Panc1 (cell line): ENCODE data around the gene RASD2. TPM values are rescaled to one million over a fixed set of nuclear protein-coding genes. Genes with fewer than 3 reads are reported as not detected.
A peak's percentile ranks its signal among the peaks of the same experiment; 100 is the strongest.

Experiments
- ATAC-seq: fragments of 200-7000 bp; cut with Tn5 transposase; 2 replicates; pipeline ENCODE4 v1.9.1; 2020; ENCODE audit warnings: mild to moderate bottlenecking, moderate library complexity
- BruUV-seq: library from RNA; stranded (reverse); fragments of 400-500 nt; replicated peaks from 2 replicates; lab custom pipeline; 2021; lab: Mats Ljungman, UMichigan
- CTCF ChIA-PET: fragments of 300-600 bp; sonication (Branson Sonifier 250); formaldehyde crosslinking; loops from one replicate; lab custom pipeline; 2022; ENCODE audit warnings: antibody characterized with exemption; lab: Charles Lee
- POLR2A ChIA-PET: fragments of 300-600 bp; sonication (Branson Sonifier 250); formaldehyde crosslinking; loops from one replicate; lab custom pipeline; 2022; ENCODE audit warnings: antibody characterized with exemption; lab: Charles Lee
- DNase-seq: peaks from one replicate; pipeline ENCODE4 v3.0.0-alpha.2; 2010; ENCODE audit warnings: low read depth, low spot score
- H3K27ac ChIP-seq: 2 replicates; pipeline ENCODE4 v1.5.1; 2011; ENCODE audit warnings: mild to moderate bottlenecking, low read length, inconsistent platforms
- H3K27me3 ChIP-seq: fragments of 200-500 bp; sonication (Bioruptor generic); 2 replicates; pipeline ENCODE4 v1.6.0; 2014; ENCODE audit warnings: low read length, inconsistent platforms; ENCODE audit not compliant: control insufficient read depth, insufficient read depth
- H3K36me3 ChIP-seq: fragments of 200-500 bp; sonication (Bioruptor generic); 2 replicates; pipeline ENCODE4 v1.5.1; 2014; ENCODE audit warnings: inconsistent platforms, mild to moderate bottlenecking, low read length, moderate library complexity; ENCODE audit not compliant: control insufficient read depth, insufficient read depth
- H3K4me1 ChIP-seq: 2 replicates; pipeline ENCODE4 v1.5.1; 2011; ENCODE audit warnings: inconsistent platforms, mild to moderate bottlenecking, low read length, moderate library complexity; ENCODE audit not compliant: control insufficient read depth, insufficient read depth
- H3K4me3 ChIP-seq, 2 experiments: 2 replicates each; pipeline ENCODE4 v1.5.1; 2011 to 2012; ENCODE audit warnings: low read depth in 2 of 2, low read length in 2 of 2, mild to moderate bottlenecking in 2 of 2, inconsistent platforms in 1 of 2, moderate library complexity in 1 of 2
- H3K9me3 ChIP-seq: fragments of 200-500 bp; sonication (Bioruptor generic); 2 replicates; pipeline ENCODE4 v1.5.1; 2014; ENCODE audit warnings: low read depth, mild to moderate bottlenecking, inconsistent platforms, low read length, moderate library complexity; ENCODE audit not compliant: control insufficient read depth, insufficient read depth
- CTCF ChIP-seq: fragments of 450-650 bp; IDR thresholded peaks from 2 replicates; pipeline ENCODE4 v1.5.1; 2017; ENCODE audit warnings: mild to moderate bottlenecking
- POLR2AphosphoS5 ChIP-seq: IDR thresholded peaks from 2 replicates; pipeline ENCODE4 v1.6.1; 2012; ENCODE audit warnings: mild to moderate bottlenecking, low read depth, low read length, moderate library complexity
- REST ChIP-seq, 2 experiments: IDR thresholded peaks; 2 replicates each; pipeline ENCODE4 v1.6.1; 2011 to 2012; ENCODE audit warnings: low read depth in 2 of 2, control low read depth in 1 of 2, low read length in 1 of 2, mild to moderate bottlenecking in 1 of 2, moderate library complexity in 1 of 2; ENCODE audit not compliant: insufficient read depth in 1 of 2
- SIN3A ChIP-seq: IDR thresholded peaks from 2 replicates; pipeline ENCODE4 v1.6.1; 2012; ENCODE audit warnings: low read depth, mild to moderate bottlenecking, low read length, moderate library complexity, borderline replicate concordance; ENCODE audit not compliant: insufficient read depth
- TCF7L2 ChIP-seq: IDR thresholded peaks from 2 replicates; pipeline ENCODE4 v1.6.1; 2011; ENCODE audit warnings: mild to moderate bottlenecking, low read depth, low read length, inconsistent platforms
- in situ Hi-C: cut with HindIII; loops from 2 replicates; pipeline ENCODE4 v1.10.0; 2016; ENCODE audit warnings: low sequenced_read_pairs, low pct_unique_long_range_greater_than_20kb
- intact Hi-C: fragments of 100-400 bp; cut with micrococcal nuclease; formaldehyde crosslinking; loops from one replicate; pipeline ENCODE4 v1.10.0; 2022; ENCODE audit not compliant: unreplicated experiment
- total RNA-seq: library from RNA; stranded (reverse); gene quantifications from one replicate; pipeline ENCODE4 v1.2.1, GENCODE V29; 2021; ENCODE audit not compliant: unreplicated experiment

Gene RASD2
- total RNA-seq, 1 experiment from 2014 or later: 26.7 TPM

- no TSS peak for BruUV-seq
- Histone ChIP-seq H3K4me1 (peaks cover 31% of the 10 kb centered on the region), H3K4me3 (no peak overlapping the region), H3K9me3 (no peaks in the 10 kb centered on the region), H3K27ac (peak overlapping the region; percentile 99), H3K36me3 (no peaks in the 10 kb centered on the region), H3K27me3 (no peaks in the 10 kb centered on the region)
- in situ Hi-C loops (no loop called here), intact Hi-C loops (loop anchor here (2.0 to 10.0 kb wide), 2 partner anchors 152 to 228 kb away; no protein-coding TSS in a partner anchor)
- POLR2A ChIA-PET: no interaction called here
- DNase-seq (no peak), ATAC-seq (no peak)
- TF ChIP-seq CTCF (no peak), REST (IDR thresholded peaks at IDR 0.05; ENCODE audit: insufficient read depth in 1 of 2, low read depth in 2 of 2, low read length in 1 of 2) (no peak), SIN3A (no peak), POLR2AphosphoS5 (no peak), TCF7L2 (no peak)
- CTCF ChIA-PET: interaction anchor here (0.6 to 1.0 kb wide), 2 partner anchors 152 to 219 kb away, joined by 3 read pairs; no protein-coding TSS in a partner anchor
Observed at GRCh38 chr22:35582218-35582860, 41.7 kb downstream of the RASD2 start.

DNA sequence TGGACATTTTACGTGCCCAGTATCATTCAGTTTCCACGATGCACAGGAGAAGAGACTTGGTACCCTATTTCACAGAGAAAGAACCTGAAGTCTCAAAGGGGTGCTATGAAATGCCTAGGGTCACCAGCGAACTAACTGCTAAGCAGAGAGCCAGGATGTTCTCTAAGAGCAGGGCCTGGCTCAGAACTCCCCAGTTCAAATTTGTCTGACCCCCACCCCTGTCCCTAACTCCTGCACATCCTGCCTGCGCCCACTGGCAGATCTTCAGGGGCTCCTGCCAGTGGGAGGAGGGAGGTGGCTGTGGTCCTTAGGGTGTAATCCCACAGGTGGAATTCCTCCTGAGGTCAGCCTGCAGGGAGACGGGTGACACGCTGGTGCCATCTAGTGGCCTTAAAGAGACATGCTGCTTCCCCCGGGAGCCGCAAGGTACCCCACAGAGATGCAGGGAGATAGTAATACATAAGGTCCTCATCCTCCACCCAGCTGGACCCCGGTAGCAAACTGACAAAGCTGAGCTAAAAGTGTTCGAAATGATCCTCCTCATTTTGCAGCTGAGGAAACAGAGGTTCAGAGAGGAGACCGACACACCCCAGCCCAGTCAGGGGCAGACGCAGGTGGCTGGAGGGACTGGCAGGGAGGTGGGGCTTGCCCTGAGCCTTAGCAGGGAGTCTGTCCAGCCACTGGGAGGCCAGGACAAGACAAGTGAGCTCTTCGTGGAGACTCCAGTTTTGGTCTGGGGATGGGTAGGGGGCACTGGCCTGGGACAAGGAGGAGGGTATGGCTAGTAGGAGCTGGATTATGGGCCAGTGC, 42.4 kb downstream of the RASD2 start:
- DNase-seq (peak; percentile 48), ATAC-seq (peak; percentile 85)
- H3K27ac ChIP-seq: peak overlapping the region; percentile 99
- no peak overlapping the region for H3K4me3 ChIP-seq
- in situ Hi-C loops (no loop called here), intact Hi-C loops (loop anchor here (2.0 to 10.0 kb wide), 2 partner anchors 152 to 228 kb away; no protein-coding TSS in a partner anchor)
- CTCF ChIA-PET: interaction anchor here (0.6 to 1.0 kb wide), 3 partner anchors 152 to 233 kb away, joined by 3 read pairs; no protein-coding TSS in a partner anchor
- no peaks in the 10 kb centered on the region for H3K36me3 ChIP-seq
- peaks cover 38% of the 10 kb centered on the region for H3K4me1 ChIP-seq
- no peaks in the 10 kb centered on the region for H3K27me3 ChIP-seq
- no peak for TF ChIP-seq SIN3A
- TF ChIP-seq CTCF: peak; percentile 91
- H3K9me3 ChIP-seq: no peaks in the 10 kb centered on the region
- no TSS peak for BruUV-seq
- POLR2A ChIA-PET: no interaction called here
